ENCODE measurements around the gene GPATCH8.

Gene GPATCH8

GRCh38 chr17:44352828-44353671 lies 150.2 kb downstream of the GPATCH8 start:
- DNase-seq, result no peak

DNA sequence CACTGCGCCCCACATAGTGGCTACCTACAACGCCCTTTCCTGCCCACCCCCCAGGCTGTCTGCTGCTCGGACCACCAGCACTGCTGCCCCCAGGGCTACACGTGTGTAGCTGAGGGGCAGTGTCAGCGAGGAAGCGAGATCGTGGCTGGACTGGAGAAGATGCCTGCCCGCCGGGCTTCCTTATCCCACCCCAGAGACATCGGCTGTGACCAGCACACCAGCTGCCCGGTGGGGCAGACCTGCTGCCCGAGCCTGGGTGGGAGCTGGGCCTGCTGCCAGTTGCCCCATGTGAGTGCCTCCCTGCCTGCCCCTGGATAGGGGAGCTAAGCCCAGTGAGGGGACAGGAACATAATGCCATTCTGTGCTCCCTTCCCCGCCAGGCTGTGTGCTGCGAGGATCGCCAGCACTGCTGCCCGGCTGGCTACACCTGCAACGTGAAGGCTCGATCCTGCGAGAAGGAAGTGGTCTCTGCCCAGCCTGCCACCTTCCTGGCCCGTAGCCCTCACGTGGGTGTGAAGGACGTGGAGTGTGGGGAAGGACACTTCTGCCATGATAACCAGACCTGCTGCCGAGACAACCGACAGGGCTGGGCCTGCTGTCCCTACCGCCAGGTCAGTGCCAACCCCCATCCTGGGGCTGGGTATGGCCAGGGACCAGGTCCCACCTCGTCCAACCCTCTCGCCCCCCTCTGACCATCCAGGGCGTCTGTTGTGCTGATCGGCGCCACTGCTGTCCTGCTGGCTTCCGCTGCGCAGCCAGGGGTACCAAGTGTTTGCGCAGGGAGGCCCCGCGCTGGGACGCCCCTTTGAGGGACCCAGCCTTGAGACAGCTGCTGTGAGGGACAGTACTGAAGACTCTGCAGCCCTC lies 151.0 kb downstream of the GPATCH8 start:
- no peak for DNase-seq

DNA sequence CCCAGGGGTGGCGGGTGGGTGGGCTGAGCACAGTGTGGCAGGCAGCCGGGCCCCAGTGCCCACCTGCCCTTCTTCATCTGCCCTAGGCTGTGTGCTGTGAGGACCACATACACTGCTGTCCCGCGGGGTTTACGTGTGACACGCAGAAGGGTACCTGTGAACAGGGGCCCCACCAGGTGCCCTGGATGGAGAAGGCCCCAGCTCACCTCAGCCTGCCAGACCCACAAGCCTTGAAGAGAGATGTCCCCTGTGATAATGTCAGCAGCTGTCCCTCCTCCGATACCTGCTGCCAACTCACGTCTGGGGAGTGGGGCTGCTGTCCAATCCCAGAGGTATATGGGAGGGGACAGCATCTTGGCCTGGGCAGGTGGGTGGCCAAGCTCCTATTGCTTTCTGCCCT lies 151.7 kb downstream of the GPATCH8 start:
- DNase-seq, result no peak

GRCh38 chr17:44350733-44351226 lies 152.4 kb downstream of the GPATCH8 start:
- DNase-seq, result peak; percentile 40

DNA sequence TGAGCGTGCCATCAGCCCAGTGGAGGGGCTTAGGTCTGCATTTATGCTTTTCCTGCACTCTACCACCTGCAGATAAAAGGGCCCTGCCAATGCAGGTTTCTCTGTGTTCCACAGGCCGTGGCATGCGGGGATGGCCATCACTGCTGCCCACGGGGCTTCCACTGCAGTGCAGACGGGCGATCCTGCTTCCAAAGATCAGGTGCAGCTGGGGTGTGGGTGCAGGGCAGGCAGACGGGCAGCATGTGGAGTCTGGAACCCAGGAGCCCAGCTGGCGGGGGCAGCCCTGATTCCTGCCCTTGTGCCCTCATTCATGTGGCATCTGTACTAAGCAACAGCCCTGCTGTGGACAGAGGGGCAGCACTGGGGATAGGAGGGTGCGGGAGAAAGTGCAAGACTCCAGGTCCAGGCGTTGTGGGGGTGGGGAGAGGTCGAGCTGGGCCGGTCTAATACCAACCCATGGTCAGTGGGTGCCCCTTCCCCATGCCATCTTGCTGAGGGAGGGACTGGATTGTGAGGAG lies 153.6 kb downstream of the GPATCH8 start:
- DNase-seq, result no peak

DNA sequence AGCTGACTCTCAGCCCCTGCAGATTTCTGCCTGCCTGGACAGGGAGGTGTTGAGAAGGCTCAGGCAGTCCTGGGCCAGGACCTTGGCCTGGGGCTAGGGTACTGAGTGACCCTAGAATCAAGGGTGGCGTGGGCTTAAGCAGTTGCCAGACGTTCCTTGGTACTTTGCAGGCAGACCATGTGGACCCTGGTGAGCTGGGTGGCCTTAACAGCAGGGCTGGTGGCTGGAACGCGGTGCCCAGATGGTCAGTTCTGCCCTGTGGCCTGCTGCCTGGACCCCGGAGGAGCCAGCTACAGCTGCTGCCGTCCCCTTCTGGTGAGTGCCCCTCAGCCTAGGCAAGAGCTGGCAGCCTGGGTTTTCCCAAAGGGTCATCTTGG lies 154.2 kb downstream of the GPATCH8 start:
- no peak for DNase-seq

DNA sequence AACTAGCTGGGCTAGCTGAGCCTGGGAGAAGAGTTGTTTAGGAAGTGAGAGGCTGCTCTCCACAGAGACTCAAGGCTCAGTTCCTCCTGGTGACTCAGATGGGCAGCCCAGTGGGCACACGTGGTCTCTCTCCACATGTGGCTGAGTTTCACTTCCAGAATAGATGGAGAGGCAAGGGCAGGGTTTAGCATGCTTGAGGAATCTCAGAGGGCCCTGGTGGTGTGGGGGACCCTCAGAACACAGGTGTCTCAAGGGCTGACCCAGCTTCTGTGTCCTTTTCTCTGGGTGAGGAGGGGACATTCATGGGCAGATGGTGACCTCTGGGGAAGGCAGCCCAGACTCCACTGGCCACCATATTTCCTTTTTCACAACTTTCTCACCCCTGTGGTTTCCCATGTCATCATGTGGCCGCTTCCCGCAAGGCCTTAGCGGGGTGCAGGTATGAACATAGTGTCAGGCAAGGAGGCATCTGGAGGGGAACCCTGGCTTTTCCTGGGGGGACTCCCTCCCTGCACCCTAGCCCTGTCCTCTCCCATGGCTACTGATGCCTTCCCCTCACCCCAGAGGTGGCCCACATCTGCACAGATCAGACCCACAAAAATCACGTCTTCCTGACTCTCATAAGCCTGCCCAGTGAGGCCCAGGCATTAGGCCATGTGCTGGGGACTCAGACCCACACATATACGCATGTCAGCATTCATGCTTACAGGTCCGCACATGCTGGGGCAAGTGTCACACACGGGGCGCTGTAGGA lies 154.8 kb downstream of the GPATCH8 start:
- no peak for DNase-seq
